A673 (cell line): ENCODE results near the gene ISM1. TPM values are rescaled to one million over a fixed set of nuclear protein-coding genes. Genes with fewer than 3 reads are reported as not detected.

ENCODE experiments used
- BruUV-seq: library from RNA; stranded (reverse); fragments of 400-500 nt; replicated peaks from 2 replicates; lab custom pipeline; 2021; lab: Mats Ljungman, UMichigan
- CTCF ChIA-PET: fragments of 300-600 bp; sonication (Branson Sonifier 250); formaldehyde crosslinking; loops from one replicate; lab custom pipeline; 2022; ENCODE audit warnings: antibody characterized with exemption; lab: Charles Lee
- POLR2A ChIA-PET: fragments of 300-600 bp; sonication (Branson Sonifier 250); formaldehyde crosslinking; loops from one replicate; lab custom pipeline; 2022; ENCODE audit warnings: antibody characterized with exemption; ENCODE audit not compliant: low non-redundant PET; lab: Charles Lee
- DNase-seq: peaks from one replicate; pipeline ENCODE4 v3.0.0-alpha.2; 2015; ENCODE audit warnings: low spot score
- H3K27ac ChIP-seq: fragments of 200-600 bp; sonication (generic); 2 replicates; pipeline ENCODE4 v1.5.1; 2016; ENCODE audit warnings: mixed run types, low read depth, mild to moderate bottlenecking, mixed read lengths, antibody characterized with exemption, low read length; ENCODE audit not compliant: poor library complexity, severe bottlenecking
- H3K27me3 ChIP-seq: fragments of 200-600 bp; sonication (generic); replicated peaks from 2 replicates; pipeline ENCODE4 v1.6.1; 2017; ENCODE audit warnings: mixed run types, low read depth, mild to moderate bottlenecking, mixed read lengths, antibody characterized with exemption, low read length; ENCODE audit not compliant: insufficient read depth, poor library complexity
- H3K36me3 ChIP-seq: fragments of 200-600 bp; sonication (generic); 2 replicates; pipeline ENCODE4 v1.6.1; 2016; ENCODE audit warnings: mixed run types, mild to moderate bottlenecking, mixed read lengths, antibody characterized with exemption, low read length; ENCODE audit not compliant: insufficient read depth, poor library complexity, severe bottlenecking
- H3K4me1 ChIP-seq: fragments of 200-600 bp; sonication (generic); 2 replicates; pipeline ENCODE4 v1.6.1; 2017; ENCODE audit warnings: mixed run types, mild to moderate bottlenecking, mixed read lengths, antibody characterized with exemption, low read length; ENCODE audit not compliant: insufficient read depth, poor library complexity, severe bottlenecking
- H3K4me3 ChIP-seq: fragments of 200-600 bp; sonication (generic); 2 replicates; pipeline ENCODE4 v1.5.1; 2016; ENCODE audit warnings: low read depth, mixed run types, mild to moderate bottlenecking, mixed read lengths, low read length; ENCODE audit not compliant: poor library complexity, severe bottlenecking
- H3K9me3 ChIP-seq: fragments of 200-600 bp; sonication (generic); 2 replicates; pipeline ENCODE4 v1.6.1; 2016; ENCODE audit warnings: mixed run types, low read depth, mild to moderate bottlenecking, mixed read lengths, antibody characterized with exemption, low read length; ENCODE audit not compliant: poor library complexity, severe bottlenecking
- CTCF ChIP-seq: fragments of 300-800, 200-600 bp; sonication (generic); conservative IDR thresholded peaks from 2 replicates; pipeline ENCODE4 v1.5.1; 2017; ENCODE audit warnings: low read depth, mild to moderate bottlenecking, antibody characterized with exemption, low read length, moderate library complexity, mixed read lengths
- EZH2 ChIP-seq: fragments of 200-600 bp; sonication (generic); IDR thresholded peaks from 2 replicates; pipeline ENCODE4 v1.6.1; 2017; ENCODE audit warnings: borderline replicate concordance, low read depth, mild to moderate bottlenecking, mixed read lengths, antibody characterized with exemption, low read length; ENCODE audit not compliant: poor library complexity, severe bottlenecking
- intact Hi-C: fragments of 100-400 bp; cut with micrococcal nuclease; formaldehyde crosslinking; loops from one replicate; pipeline ENCODE4 v1.10.0; 2022; ENCODE audit not compliant: unreplicated experiment
- total RNA-seq: library from RNA; stranded (reverse); gene quantifications from 2 replicates; pipeline ENCODE4 v1.2.3, GENCODE V29; 2021

Gene ISM1
- total RNA-seq, 1 experiment from 2014 or later, result 0.11 TPM

- no peaks in the 10 kb centered on the region for H3K36me3 ChIP-seq
- no peaks in the 10 kb centered on the region for H3K9me3 ChIP-seq
- no TSS peak for BruUV-seq
- H3K27ac ChIP-seq, result no peak overlapping the region
- intact Hi-C loops, result no loop called here
- H3K27me3 ChIP-seq, result no peaks in the 10 kb centered on the region
- H3K4me3 ChIP-seq, result no peak overlapping the region
- CTCF ChIA-PET, result no interaction called here
- POLR2A ChIA-PET, result no interaction called here
- no peaks in the 10 kb centered on the region for H3K4me1 ChIP-seq
- TF ChIP-seq CTCF (no peak), EZH2 (no peak)
- no peak for DNase-seq
Observed at GRCh38 chr20:13180986-13181889, 39.8 kb upstream of the ISM1 start.

- Histone ChIP-seq H3K36me3 (no peaks in the 10 kb centered on the region), H3K4me3 (no peak overlapping the region), H3K27ac (no peak overlapping the region), H3K9me3 (no peaks in the 10 kb centered on the region), H3K27me3 (no peaks in the 10 kb centered on the region), H3K4me1 (no peaks in the 10 kb centered on the region)
- intact Hi-C loops, result no loop called here
- CTCF ChIA-PET, result no interaction called here
- DNase-seq, result no peak
- POLR2A ChIA-PET, result no interaction called here
- no TSS peak for BruUV-seq
- no peak for TF ChIP-seq EZH2
- no peak for TF ChIP-seq CTCF
Observed at GRCh38 chr20:13183005-13183404, 38.1 kb upstream of the ISM1 start.

- POLR2A ChIA-PET, result no interaction called here
- no TSS peak for BruUV-seq
- Histone ChIP-seq H3K4me1 (no peaks in the 10 kb centered on the region), H3K36me3 (no peaks in the 10 kb centered on the region), H3K4me3 (no peak overlapping the region), H3K27me3 (no peaks in the 10 kb centered on the region), H3K27ac (no peak overlapping the region), H3K9me3 (no peaks in the 10 kb centered on the region)
- no peak for DNase-seq
- CTCF ChIA-PET, result no interaction called here
- intact Hi-C loops, result no loop called here
- no peak for TF ChIP-seq EZH2
- no peak for TF ChIP-seq CTCF
Observed at GRCh38 chr20:13186043-13186774, 34.9 kb upstream of the ISM1 start.
